Caco-2 (cell line): ENCODE data around the gene ZFAND2A. TPM values are rescaled to one million over a fixed set of nuclear protein-coding genes. Genes with fewer than 3 reads are reported as not detected.
"Not testable (repeated sequence)": the region's sequence is repeated elsewhere in the genome, so short reads cannot be mapped to it uniquely, and the experiment has no call there.

Source experiments
- BruUV-seq: library from RNA; stranded (reverse); fragments of 400-500 nt; replicated peaks from 2 replicates; lab custom pipeline; 2021; lab: Mats Ljungman, UMichigan
- CTCF ChIA-PET: fragments of 300-600 bp; sonication (Branson Sonifier 250); formaldehyde crosslinking; loops from one replicate; lab custom pipeline; 2022; ENCODE audit warnings: antibody characterized with exemption; lab: Charles Lee
- POLR2A ChIA-PET: fragments of 300-600 bp; sonication (Branson Sonifier 250); formaldehyde crosslinking; loops from one replicate; lab custom pipeline; 2022; ENCODE audit warnings: antibody characterized with exemption; lab: Charles Lee
- DNase-seq, 2 experiments: peaks; one replicate each; pipeline versions ENCODE4 v3.0.0 to v3.0.0-alpha.2; 2020 to 2022
- H3K27me3 ChIP-seq: replicated peaks from 2 replicates; pipeline ENCODE4 v1.6.0; 2011; ENCODE audit warnings: low read length; ENCODE audit not compliant: control insufficient read depth, insufficient read depth
- H3K36me3 ChIP-seq: 2 replicates; pipeline ENCODE4 v1.5.1; 2011; ENCODE audit warnings: low read length; ENCODE audit not compliant: control insufficient read depth, insufficient read depth
- H3K4me1 ChIP-seq: fragments of 250-450 bp; sonication (Bioruptor Pico); 2 replicates; pipeline ENCODE4 v1.5.1; 2020; ENCODE audit warnings: mild to moderate bottlenecking
- H3K4me3 ChIP-seq: 2 replicates; pipeline ENCODE4 v1.5.1; 2011; ENCODE audit warnings: low read depth, mild to moderate bottlenecking, control low read depth, low read length
- H3K9me3 ChIP-seq: fragments of 250-450 bp; sonication (Bioruptor Pico); 2 replicates; pipeline ENCODE4 v1.5.1; 2020; ENCODE audit warnings: mild to moderate bottlenecking, moderate library complexity
- H3K27ac Mint-ChIP-seq: one replicate; pipeline ENCODE4 v1.8.0; 2022; ENCODE audit warnings: mixed read lengths; ENCODE audit not compliant: unreplicated experiment
- H3K27me3 Mint-ChIP-seq: one replicate; pipeline ENCODE4 v1.8.0; 2022; ENCODE audit warnings: mixed read lengths; ENCODE audit not compliant: insufficient read depth, unreplicated experiment
- H3K36me3 Mint-ChIP-seq: one replicate; pipeline ENCODE4 v1.8.0; 2022; ENCODE audit warnings: mild to moderate bottlenecking, mixed read lengths; ENCODE audit not compliant: insufficient read depth, unreplicated experiment
- H3K4me1 Mint-ChIP-seq: one replicate; pipeline ENCODE4 v1.8.0; 2022; ENCODE audit warnings: low read depth, mixed read lengths; ENCODE audit not compliant: unreplicated experiment
- H3K4me3 Mint-ChIP-seq: one replicate; pipeline ENCODE4 v1.8.0; 2022; ENCODE audit warnings: mild to moderate bottlenecking, moderate library complexity, mixed read lengths; ENCODE audit not compliant: unreplicated experiment
- H3K9me3 Mint-ChIP-seq: one replicate; pipeline ENCODE4 v1.8.0; 2022; ENCODE audit warnings: mixed read lengths; ENCODE audit not compliant: unreplicated experiment
- intact Hi-C: fragments of 100-400 bp; cut with micrococcal nuclease; formaldehyde crosslinking; loops from one replicate; pipeline ENCODE4 v1.10.0; 2022; ENCODE audit not compliant: unreplicated experiment
- total RNA-seq: library from RNA; stranded (reverse); gene quantifications from 2 replicates; pipeline ENCODE4 v1.2.3, GENCODE V29; 2022
- TF ChIP-seq, protein P1 (sequence below), 2 experiments: fragments of 200-600 bp in 1 of 2; IDR thresholded peaks; 1 replicate in 1 of 2; 2 replicates in 1 of 2; pipeline versions ENCODE4 v1.5.1 to v1.8.0; 2011 to 2022; ENCODE audit warnings: antibody characterized with exemption in 1 of 2, control low read depth in 1 of 2, inconsistent platforms in 1 of 2, low read depth in 1 of 2, low read length in 1 of 2, mild to moderate bottlenecking in 1 of 2, moderate library complexity in 1 of 2; ENCODE audit not compliant: insufficient read depth in 1 of 2, severe bottlenecking in 1 of 2, unreplicated experiment in 1 of 2

ZFAND2A gene
- total RNA-seq, 1 experiment from 2014 or later = 32.1 TPM

GRCh38 chr7:1163121-1163520 is 3.1 kb upstream of the ZFAND2A start:
- Mint-ChIP-seq H3K27ac (no peak overlapping the region), H3K4me3 (no peak overlapping the region), H3K4me1 (peaks cover 6% of the 10 kb centered on the region), H3K27me3 (no peaks in the 10 kb centered on the region), H3K9me3 (no peaks in the 10 kb centered on the region), H3K36me3 (peaks cover 5% of the 10 kb centered on the region)
- BruUV-seq = no TSS peak
- Histone ChIP-seq H3K4me1 (peaks cover 5% of the 10 kb centered on the region), H3K36me3 (no peaks in the 10 kb centered on the region), H3K27me3 (no peaks in the 10 kb centered on the region), H3K4me3 (no peak overlapping the region), H3K9me3 (no peaks in the 10 kb centered on the region)
- ChIA-PET POLR2A (no interaction called here), CTCF (no interaction called here)
- TF ChIP-seq, protein P1, sequence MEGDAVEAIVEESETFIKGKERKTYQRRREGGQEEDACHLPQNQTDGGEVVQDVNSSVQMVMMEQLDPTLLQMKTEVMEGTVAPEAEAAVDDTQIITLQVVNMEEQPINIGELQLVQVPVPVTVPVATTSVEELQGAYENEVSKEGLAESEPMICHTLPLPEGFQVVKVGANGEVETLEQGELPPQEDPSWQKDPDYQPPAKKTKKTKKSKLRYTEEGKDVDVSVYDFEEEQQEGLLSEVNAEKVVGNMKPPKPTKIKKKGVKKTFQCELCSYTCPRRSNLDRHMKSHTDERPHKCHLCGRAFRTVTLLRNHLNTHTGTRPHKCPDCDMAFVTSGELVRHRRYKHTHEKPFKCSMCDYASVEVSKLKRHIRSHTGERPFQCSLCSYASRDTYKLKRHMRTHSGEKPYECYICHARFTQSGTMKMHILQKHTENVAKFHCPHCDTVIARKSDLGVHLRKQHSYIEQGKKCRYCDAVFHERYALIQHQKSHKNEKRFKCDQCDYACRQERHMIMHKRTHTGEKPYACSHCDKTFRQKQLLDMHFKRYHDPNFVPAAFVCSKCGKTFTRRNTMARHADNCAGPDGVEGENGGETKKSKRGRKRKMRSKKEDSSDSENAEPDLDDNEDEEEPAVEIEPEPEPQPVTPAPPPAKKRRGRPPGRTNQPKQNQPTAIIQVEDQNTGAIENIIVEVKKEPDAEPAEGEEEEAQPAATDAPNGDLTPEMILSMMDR (IDR thresholded peaks at IDR 0.05; ENCODE audit: insufficient read depth in 1 of 2, low read depth in 1 of 2, low read length in 1 of 2, severe bottlenecking in 1 of 2, unreplicated experiment in 1 of 2) = no peak
- no peak for DNase-seq
- intact Hi-C loops = no loop called here

DNA sequence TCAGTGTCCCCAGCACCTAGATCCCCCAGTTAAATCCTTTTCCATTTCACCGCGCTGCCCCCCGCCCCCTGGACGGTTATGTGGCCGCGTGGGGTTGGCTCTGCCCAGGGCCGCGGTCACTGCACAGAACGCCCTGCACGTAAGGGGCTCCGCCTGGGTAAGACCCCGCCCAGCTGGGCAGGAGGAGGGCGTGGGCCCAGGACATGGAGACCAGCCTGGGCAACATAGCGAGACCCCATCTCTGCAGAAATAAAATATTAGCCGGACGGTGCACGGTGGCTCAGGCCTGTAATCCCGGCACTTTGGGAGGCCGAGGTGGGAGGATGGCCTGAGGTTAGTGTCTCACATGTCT is 650 bp upstream of the ZFAND2A start:
- no peaks in the 10 kb centered on the region for H3K9me3 ChIP-seq
- no peaks in the 10 kb centered on the region for H3K36me3 ChIP-seq
- H3K4me1 ChIP-seq = peaks cover 21% of the 10 kb centered on the region
- DNase-seq = no peak
- no peaks in the 10 kb centered on the region for H3K27me3 ChIP-seq
- H3K36me3 Mint-ChIP-seq = peaks cover 5% of the 10 kb centered on the region
- peak overlapping the region; percentile 83 for H3K27ac Mint-ChIP-seq
- TF ChIP-seq, protein P1 (IDR thresholded peaks at IDR 0.05; ENCODE audit: insufficient read depth in 1 of 2, low read depth in 1 of 2, low read length in 1 of 2, severe bottlenecking in 1 of 2, unreplicated experiment in 1 of 2) = no peak
- ChIA-PET CTCF (interaction anchor here (0.6 to 1.1 kb wide), 3 partner anchors 23 to 168 kb away, joined by 3 to 5 read pairs (median 3); no protein-coding TSS in a partner anchor), POLR2A (interaction anchor here (0.6 to 1.0 kb wide), 3 partner anchors 22 to 185 kb away, joined by 3 to 5 read pairs (median 3); partner anchors contain the start of gene COX19)
- intact Hi-C loops = loop anchor here (1.0 kb wide), 1 partner anchor 22 kb away; a partner anchor contains a TSS
- BruUV-seq = TSS peak; percentile 70
- peak overlapping the region; percentile 72 for H3K4me3 Mint-ChIP-seq
- no peaks in the 10 kb centered on the region for H3K9me3 Mint-ChIP-seq
- H3K27me3 Mint-ChIP-seq = no peaks in the 10 kb centered on the region
- H3K4me3 ChIP-seq = peak overlapping the region; percentile 65
- peaks cover 6% of the 10 kb centered on the region for H3K4me1 Mint-ChIP-seq

DNA sequence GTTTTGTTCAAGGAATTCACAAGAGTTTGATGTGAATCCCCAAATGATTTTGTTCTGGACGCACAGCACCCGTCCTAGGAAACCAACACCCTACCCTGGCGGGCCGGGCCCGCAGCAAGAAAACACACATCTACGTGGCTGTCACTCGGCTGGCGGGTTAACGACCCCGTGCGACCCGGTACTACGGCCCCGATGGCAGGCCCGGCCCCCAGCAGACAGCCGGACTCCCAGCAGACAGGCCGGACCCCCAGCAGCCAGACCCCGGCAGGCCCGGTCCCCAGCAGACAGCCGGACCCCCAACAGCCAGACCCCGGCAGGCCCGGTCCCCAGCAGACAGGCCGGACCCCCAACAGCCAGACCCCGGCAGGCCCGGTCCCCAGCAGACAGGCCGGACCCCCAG is 765 bp downstream of the ZFAND2A start:
- H3K4me1 Mint-ChIP-seq, POLR2A ChIA-PET: not testable (repeated sequence)

More for the DNA sequence above, 765 bp downstream of the ZFAND2A start:
- intact Hi-C loops, H3K27me3 Mint-ChIP-seq, H3K27me3 ChIP-seq, H3K9me3 ChIP-seq, BruUV-seq, H3K27ac Mint-ChIP-seq, H3K9me3 Mint-ChIP-seq, H3K36me3 ChIP-seq, DNase-seq: not testable (repeated sequence)
- H3K4me3 ChIP-seq = peak overlapping the region; percentile 54
- H3K4me1 ChIP-seq = peaks cover 21% of the 10 kb centered on the region
- H3K4me3 Mint-ChIP-seq = peak overlapping the region; percentile 72
- CTCF ChIA-PET = interaction anchor here (3.5 kb wide), 1 partner anchor 17 kb away, joined by 14 read pairs; no protein-coding TSS in a partner anchor
- H3K36me3 Mint-ChIP-seq = peaks cover 13% of the 10 kb centered on the region
